IMR-90 (cell line): ENCODE results near the gene TTLL11. TPM values are rescaled to one million over a fixed set of nuclear protein-coding genes. Genes with fewer than 3 reads are reported as not detected.
A peak's percentile ranks its signal among the peaks of the same experiment; 100 is the strongest.

ENCODE experiments used
- ATAC-seq: fragments of 200-7000 bp; cut with Tn5 transposase; 2 replicates; pipeline ENCODE4 v1.9.1; 2020; ENCODE audit warnings: low read depth, mild to moderate bottlenecking, moderate library complexity
- BruUV-seq: library from RNA; stranded (reverse); fragments of 400-500 nt; replicated peaks from 2 replicates; lab custom pipeline; 2021; lab: Mats Ljungman, UMichigan
- CTCF ChIA-PET: fragments of 300-600 bp; formaldehyde crosslinking; extraction: SDS; loops from one replicate; lab custom pipeline; 2021; ENCODE audit warnings: antibody characterized with exemption; lab: Yijun Ruan, JAX
- POLR2A ChIA-PET: fragments of 300-600 bp; sonication (Branson Sonifier 250); formaldehyde crosslinking; loops from one replicate; lab custom pipeline; 2022; ENCODE audit warnings: antibody characterized with exemption; ENCODE audit not compliant: unreplicated experiment; lab: Charles Lee
- DNase-seq: peaks from one replicate; pipeline ENCODE4 v3.0.0; 2013
- H2AFZ ChIP-seq: replicated peaks from 2 replicates; pipeline ENCODE3; 2013; ENCODE audit warnings: low read length, mild to moderate bottlenecking; ENCODE audit not compliant: poor library complexity
- H2AK5ac ChIP-seq: 2 replicates; pipeline ENCODE4 v1.6.1; 2013; ENCODE audit warnings: low read depth, low read length, inconsistent platforms
- H2AK9ac ChIP-seq: replicated peaks from 2 replicates; pipeline ENCODE3; 2013; ENCODE audit warnings: mild to moderate bottlenecking, low read depth, low read length, moderate library complexity; ENCODE audit not compliant: poor library complexity
- H2BK120ac ChIP-seq: 2 replicates; pipeline ENCODE4 v1.6.1; 2013; ENCODE audit warnings: low read depth, low read length, inconsistent platforms
- H2BK15ac ChIP-seq: 3 replicates; pipeline ENCODE4 v1.6.1; 2013; ENCODE audit warnings: low read depth, low read length, inconsistent platforms
- H2BK20ac ChIP-seq: 2 replicates; pipeline ENCODE4 v1.6.1; 2013; ENCODE audit warnings: low read depth, mild to moderate bottlenecking, inconsistent platforms, low read length, moderate library complexity
- H2BK5ac ChIP-seq: 2 replicates; pipeline ENCODE4 v1.6.1; 2013; ENCODE audit warnings: mild to moderate bottlenecking, low read depth, low read length, inconsistent platforms; ENCODE audit not compliant: poor library complexity, severe bottlenecking
- H3K14ac ChIP-seq: replicated peaks from 2 replicates; pipeline ENCODE4 v1.6.1; 2013; ENCODE audit warnings: low read depth, low read length, inconsistent platforms
- H3K18ac ChIP-seq: 2 replicates; pipeline ENCODE4 v1.6.1; 2013; ENCODE audit warnings: low read depth, low read length, control low read depth
- H3K23ac ChIP-seq: 2 replicates; pipeline ENCODE4 v1.6.1; 2013; ENCODE audit warnings: low read depth, low read length, inconsistent platforms
- H3K27ac ChIP-seq: 2 replicates; pipeline ENCODE4 v1.5.1; 2013; ENCODE audit warnings: mild to moderate bottlenecking, control low read depth, low read length; ENCODE audit not compliant: insufficient read depth
- H3K27me3 ChIP-seq: 2 replicates; pipeline ENCODE4 v1.6.1; 2013; ENCODE audit warnings: low read length; ENCODE audit not compliant: control insufficient read depth, insufficient read depth
- H3K36me3 ChIP-seq: 2 replicates; pipeline ENCODE4 v1.6.1; 2013; ENCODE audit warnings: low read length, mixed read lengths; ENCODE audit not compliant: control insufficient read depth, insufficient read depth
- H3K4ac ChIP-seq: 2 replicates; pipeline ENCODE4 v1.6.1; 2013; ENCODE audit warnings: low read depth, low read length, inconsistent platforms
- H3K4me1 ChIP-seq: 2 replicates; pipeline ENCODE4 v1.6.1; 2013; ENCODE audit warnings: low read length, mixed read lengths; ENCODE audit not compliant: control insufficient read depth, insufficient read depth
- H3K4me2 ChIP-seq: 2 replicates; pipeline ENCODE4 v1.6.1; 2013; ENCODE audit warnings: low read depth, mild to moderate bottlenecking, control low read depth, low read length, moderate library complexity
- H3K4me3 ChIP-seq: 2 replicates; pipeline ENCODE4 v1.5.1; 2013; ENCODE audit warnings: low read depth, mild to moderate bottlenecking, control low read depth, low read length, moderate library complexity; ENCODE audit not compliant: insufficient read depth
- H3K56ac ChIP-seq: 2 replicates; pipeline ENCODE4 v1.6.1; 2013; ENCODE audit warnings: low read length, inconsistent platforms; ENCODE audit not compliant: insufficient read depth; ENCODE audit errors: extremely low read depth
- H3K79me1 ChIP-seq, 2 experiments: 2 replicates each; pipeline ENCODE4 v1.6.1; 2013; ENCODE audit warnings: low read length in 2 of 2, inconsistent platforms in 1 of 2, low read depth in 1 of 2
- H3K9ac ChIP-seq: 2 replicates; pipeline ENCODE4 v1.6.1; 2013; ENCODE audit warnings: low read depth, low read length, control low read depth
- H3K9me1 ChIP-seq: 2 replicates; pipeline ENCODE4 v1.6.1; 2013; ENCODE audit warnings: low read length, inconsistent platforms; ENCODE audit not compliant: insufficient read depth
- H3K9me3 ChIP-seq: 2 replicates; pipeline ENCODE4 v1.6.1; 2013; ENCODE audit warnings: low read length; ENCODE audit not compliant: control insufficient read depth, insufficient read depth
- H4K20me1 ChIP-seq: 2 replicates; pipeline ENCODE4 v1.6.1; 2013; ENCODE audit warnings: low read length, inconsistent platforms; ENCODE audit not compliant: insufficient read depth
- H4K5ac ChIP-seq: 2 replicates; pipeline ENCODE4 v1.6.1; 2013; ENCODE audit warnings: mild to moderate bottlenecking, low read depth, low read length, control low read depth
- H4K8ac ChIP-seq, 2 experiments: 2 replicates each; pipeline ENCODE4 v1.6.1; 2013; ENCODE audit warnings: low read depth in 2 of 2, low read length in 2 of 2, control low read depth in 1 of 2, inconsistent platforms in 1 of 2
- H4K91ac ChIP-seq: 2 replicates; pipeline ENCODE4 v1.6.1; 2013; ENCODE audit warnings: low read depth, low read length, inconsistent platforms; ENCODE audit not compliant: insufficient read depth
- BHLHE40 ChIP-seq: fragments of 150-350 bp; IDR thresholded peaks from 2 replicates; pipeline ENCODE4 v1.6.1; 2016; ENCODE audit warnings: mild to moderate bottlenecking, low read depth, low read length
- CTCF ChIP-seq: conservative IDR thresholded peaks from 2 replicates; pipeline ENCODE4 v1.5.1; 2012; ENCODE audit warnings: mild to moderate bottlenecking, low read depth, low read length, improper control_type of control experiment
- MXI1 ChIP-seq: IDR thresholded peaks from 2 replicates; pipeline ENCODE4 v1.6.1; 2012; ENCODE audit warnings: low read depth, mild to moderate bottlenecking, low read length, moderate library complexity, borderline replicate concordance
- NFE2L2 ChIP-seq: fragments of 150-350 bp; IDR thresholded peaks from 2 replicates; pipeline ENCODE4 v1.6.1; 2016; ENCODE audit warnings: low read depth, mild to moderate bottlenecking, low read length
- RAD21 ChIP-seq: IDR thresholded peaks from 2 replicates; pipeline ENCODE4 v1.6.1; 2012; ENCODE audit warnings: low read length, improper control_type of control experiment
- RFX5 ChIP-seq: IDR thresholded peaks from 2 replicates; pipeline ENCODE4 v1.8.0; 2012; ENCODE audit warnings: low read depth, mild to moderate bottlenecking, low read length, moderate library complexity
- WGBS, 2 experiments: methylation state at CpG; one replicate each; pipeline versions ENCODE4 v1.1.5 to v1.1.7; 2013; ENCODE audit warnings: missing lambda C conversion rate in 2 of 2; ENCODE audit not compliant: insufficient read length in 1 of 2; ENCODE audit errors: extremely low coverage in 2 of 2; 5-methylcytosine and 5-hydroxymethylcytosine counted together
- dilution Hi-C: fragments of 300-500 bp; cut with HindIII; formaldehyde crosslinking; loops from one replicate; pipeline ENCODE4 v1.14.3; 2018; ENCODE audit warnings: low sequenced_read_pairs; ENCODE audit not compliant: unreplicated experiment
- in situ Hi-C: fragments of 300-500 bp; cut with MboI; formaldehyde crosslinking; loops from 3 replicates; pipeline ENCODE4 v1.14.3; 2019; ENCODE audit warnings: low sequenced_read_pairs, inconsistent platforms, mixed read lengths
- intact Hi-C: fragments of 100-400 bp; cut with micrococcal nuclease; formaldehyde crosslinking; loops from 2 replicates; pipeline ENCODE4 v1.10.0; 2022
- polyA plus RNA-seq, 3 experiments: library from polyadenylated mRNA; depleted of rRNA; stranded (reverse); fragments of >200 nt; gene quantifications; 2 replicates each; pipeline ENCODE4 v1.2.3, GENCODE V29; 2012; ENCODE audit warnings: low replicate concordance in 1 of 3
- total RNA-seq: library from RNA; depleted of rRNA; stranded (reverse); fragments of >200 nt; gene quantifications from 2 replicates; pipeline ENCODE4 v1.2.3, GENCODE V29; 2012
- TF ChIP-seq, protein P1 (sequence below): fragments of 150-350 bp; IDR thresholded peaks from 2 replicates; pipeline ENCODE4 v1.6.1; 2016; ENCODE audit warnings: low read depth, mild to moderate bottlenecking, low read length, moderate library complexity, borderline replicate concordance
- TF ChIP-seq, protein P2 (sequence below): fragments of 150-350 bp; IDR thresholded peaks from 2 replicates; pipeline ENCODE4 v1.6.1; 2017; ENCODE audit warnings: mild to moderate bottlenecking, antibody characterized with exemption, low read length, low read depth

TTLL11 gene
- total and polyA plus RNA-seq, 2 of the 4 experiments (the other 2 are of a cell fraction), result 2.0 to 4.6 TPM

GRCh38 chr9:121929893-121930875 lies 162.9 kb downstream of the TTLL11 start:
- Histone ChIP-seq H3K4me3 (no peak overlapping the region), H2AK5ac (no peak overlapping the region; the same call in 1 of the 2 replicates), H3K4me2 (no peak overlapping the region), H3K56ac (no peak overlapping the region), H3K18ac (no peak overlapping the region), H2AK9ac (no peak overlapping the region), H4K8ac (no peak overlapping the region), H3K14ac (0 out of 2 replicates have a peak overlapping the region, but pooled peaks have one; percentile 31), H3K36me3 (no peaks in the 10 kb centered on the region), H4K20me1 (no peaks in the 10 kb centered on the region), H3K27me3 (no peaks in the 10 kb centered on the region), H4K91ac (no peak overlapping the region), H2AFZ (no peak overlapping the region), H2BK5ac (no peak overlapping the region), H2BK120ac (no peak overlapping the region), H3K9ac (no peak overlapping the region), H3K27ac (no peak overlapping the region), H3K9me1 (0 out of 2 replicates have a peak, but pooled peaks cover 3% of the 10 kb centered on the region), H2BK20ac (no peak overlapping the region), H2BK15ac (no peak overlapping the region), H3K4ac (no peak overlapping the region), H3K4me1 (no peaks in the 10 kb centered on the region), H3K79me1 (no peaks in the 10 kb centered on the region; a peak in 1 of 4 replicates), H4K5ac (no peak overlapping the region), H3K9me3 (no peaks in the 10 kb centered on the region), H3K23ac (no peak overlapping the region)
- intact Hi-C loops (no loop called here), dilution Hi-C loops (no loop called here), in situ Hi-C loops (no loop called here)
- ATAC-seq, result peak; percentile 24; the same call in 1 of the 2 replicates
- no TSS peak for BruUV-seq
- TF ChIP-seq RFX5, result no peak
- TF ChIP-seq BHLHE40, result no peak
- TF ChIP-seq NFE2L2, result no peak
- peak; percentile 19; the same call in 1 of the 2 replicates for TF ChIP-seq CTCF
- TF ChIP-seq, protein P1, sequence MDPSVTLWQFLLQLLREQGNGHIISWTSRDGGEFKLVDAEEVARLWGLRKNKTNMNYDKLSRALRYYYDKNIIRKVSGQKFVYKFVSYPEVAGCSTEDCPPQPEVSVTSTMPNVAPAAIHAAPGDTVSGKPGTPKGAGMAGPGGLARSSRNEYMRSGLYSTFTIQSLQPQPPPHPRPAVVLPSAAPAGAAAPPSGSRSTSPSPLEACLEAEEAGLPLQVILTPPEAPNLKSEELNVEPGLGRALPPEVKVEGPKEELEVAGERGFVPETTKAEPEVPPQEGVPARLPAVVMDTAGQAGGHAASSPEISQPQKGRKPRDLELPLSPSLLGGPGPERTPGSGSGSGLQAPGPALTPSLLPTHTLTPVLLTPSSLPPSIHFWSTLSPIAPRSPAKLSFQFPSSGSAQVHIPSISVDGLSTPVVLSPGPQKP, result no peak
- TF ChIP-seq, protein P2, sequence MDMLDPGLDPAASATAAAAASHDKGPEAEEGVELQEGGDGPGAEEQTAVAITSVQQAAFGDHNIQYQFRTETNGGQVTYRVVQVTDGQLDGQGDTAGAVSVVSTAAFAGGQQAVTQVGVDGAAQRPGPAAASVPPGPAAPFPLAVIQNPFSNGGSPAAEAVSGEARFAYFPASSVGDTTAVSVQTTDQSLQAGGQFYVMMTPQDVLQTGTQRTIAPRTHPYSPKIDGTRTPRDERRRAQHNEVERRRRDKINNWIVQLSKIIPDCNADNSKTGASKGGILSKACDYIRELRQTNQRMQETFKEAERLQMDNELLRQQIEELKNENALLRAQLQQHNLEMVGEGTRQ, result no peak
- no peak for TF ChIP-seq MXI1
- TF ChIP-seq RAD21, result peak; percentile 46
- 80% methylated on average over 4 of the region's 12 CpGs; no CpG with 5 or more reads in 1 of the 2 experiments for WGBS, 2 experiments
- DNase-seq, result no peak
- CTCF ChIA-PET, result interaction anchor here (0.5 kb wide), 1 partner anchor 462 kb away, joined by 3 read pairs; no protein-coding TSS in a partner anchor
- POLR2A ChIA-PET, result no interaction called here
